Kidney (tissue), 14 donors: ENCODE results near the gene MCAM. TPM values are rescaled to one million over a fixed set of nuclear protein-coding genes. Genes with fewer than 3 reads are reported as not detected.

Experiments
- DNase-seq, 5 donors: peaks; one replicate each; pipeline ENCODE4 v3.0.0-alpha.2; 2013 to 2020
- FAIRE-seq: peaks from 2 replicates; lab custom pipeline; 2012; peaks lifted over from hg19 to GRCh38; lab: Jason Lieb, UNC
- H3K27ac ChIP-seq, 2 donors: one replicate each; pipeline ENCODE4 v1.7.0; 2013; ENCODE audit warnings: low read depth in 2 of 2, low read length in 2 of 2, inconsistent platforms in 1 of 2
- H3K27me3 ChIP-seq: one replicate; pipeline ENCODE4 v1.7.1; 2013; ENCODE audit warnings: low read length, inconsistent platforms; ENCODE audit not compliant: control insufficient read depth, insufficient read depth
- H3K36me3 ChIP-seq, 3 donors: one replicate each; pipeline versions ENCODE4 v1.7.0 to v1.7.1; 2013; ENCODE audit warnings: low read length in 3 of 3, control low read depth in 1 of 3, inconsistent platforms in 1 of 3; ENCODE audit not compliant: insufficient read depth in 3 of 3, control insufficient read depth in 2 of 3
- H3K4me1 ChIP-seq, 3 donors: one replicate each; pipeline versions ENCODE4 v1.7.0 to v1.7.1; 2013; ENCODE audit warnings: low read length in 3 of 3, inconsistent platforms in 1 of 3, low read depth in 1 of 3; ENCODE audit not compliant: control insufficient read depth in 2 of 3, insufficient read depth in 2 of 3
- H3K4me3 ChIP-seq, 3 donors: one replicate each; pipeline versions ENCODE4 v1.7.0 to v1.8.1; 2013; ENCODE audit warnings: low read length in 3 of 3, control low read depth in 1 of 3, inconsistent platforms in 1 of 3
- H3K9ac ChIP-seq, 3 donors: one replicate each; pipeline versions ENCODE4 v1.7.0 to v1.7.1; 2013; ENCODE audit warnings: low read length in 3 of 3, control low read depth in 1 of 3, inconsistent platforms in 1 of 3
- H3K9me3 ChIP-seq, 3 donors: one replicate each; pipeline versions ENCODE4 v1.7.0 to v1.7.1; 2013; ENCODE audit warnings: low read length in 3 of 3, control low read depth in 1 of 3, inconsistent platforms in 1 of 3; ENCODE audit not compliant: control insufficient read depth in 2 of 3, insufficient read depth in 1 of 3
- intact Hi-C: fragments of 100-400 bp; cut with DNase I; formaldehyde crosslinking; loops from one replicate; pipeline ENCODE4 v1.11.1; 2022
- polyA plus RNA-seq: library from polyadenylated mRNA; stranded (reverse); fragments of 350-450 nt; fragmentation: Illumina TruSeq; extraction: RNeasy Lipid Tissue Mini Kit (QIAGEN cat#74804); gene quantifications from one replicate; pipeline ENCODE4 v1.2.3, GENCODE V29; 2014; ENCODE audit warnings: low read depth, low replicate concordance; ENCODE audit not compliant: insufficient read depth
- total RNA-seq: library from RNA; stranded (reverse); fragmentation: NEBNext Ultra II Directional; extraction: Animal tissue kit (Norgen Biotek cat#: 25700); gene quantifications from one replicate; pipeline ENCODE4 v1.2.1, GENCODE V29; 2021
- TF ChIP-seq, protein P1 (sequence below): IDR thresholded peaks from 3 replicates; pipeline ENCODE4 v1.5.1; 2012; ENCODE audit warnings: mild to moderate bottlenecking, moderate library complexity, borderline replicate concordance; ENCODE audit not compliant: insufficient read depth; ENCODE audit errors: extremely low read depth
- donor health status: control.
- donor health status: control.
- donor health status: control.
- donor health status: control.
- donor health status: control.
- donor health status: DM: yes; HTN: yes; CAD: no.
- donor health status: Normal renal cell carcinoma (clear cell type).

Gene MCAM
- total and polyA plus RNA-seq, 2 donors from 2014 or later: 42.1 to 137 TPM

DNA sequence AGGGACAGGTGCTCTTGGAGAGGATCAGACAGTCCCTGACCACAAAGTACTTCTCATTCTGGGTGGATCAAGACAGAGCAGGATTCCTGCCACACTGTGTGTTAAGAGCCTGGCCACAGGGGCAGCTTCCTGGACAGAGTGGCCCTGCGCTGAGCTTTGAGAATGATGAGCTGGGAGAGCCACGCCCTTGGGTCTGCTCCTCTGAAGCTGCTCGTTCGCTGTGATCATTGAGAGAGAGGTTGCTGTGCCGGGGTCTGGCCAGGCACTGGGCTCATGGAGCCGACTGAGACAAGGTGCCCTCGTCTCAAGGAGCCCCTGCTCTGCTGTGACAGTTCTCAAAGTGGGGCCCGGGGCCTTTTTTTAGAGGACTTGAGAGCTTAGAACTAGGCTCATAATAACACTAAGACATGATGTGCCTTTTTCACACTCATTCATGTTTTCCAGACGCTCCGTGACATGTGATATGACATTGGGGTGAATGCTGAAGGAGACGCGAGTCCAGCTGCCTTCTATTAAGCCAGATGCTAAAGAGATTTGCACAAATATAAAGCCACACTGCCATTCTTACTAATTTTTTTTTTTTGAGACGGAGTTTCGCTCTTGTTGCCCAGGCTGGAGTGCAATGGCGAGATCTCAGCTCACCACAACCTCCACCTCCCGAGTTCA is 31.1 kb upstream of the MCAM start:
- FAIRE-seq: no peak
- DNase-seq: peak in 1 of 5 donors; percentile 37
- no peaks in the 10 kb centered on the region for H3K36me3 ChIP-seq
- peaks cover 0 to under 1% (median 0%) of the 10 kb centered on the region in 3 donors for H3K4me1 ChIP-seq
- H3K27me3 ChIP-seq: no peaks in the 10 kb centered on the region
- H3K9ac ChIP-seq: no peak overlapping the region
- TF ChIP-seq, protein P1, sequence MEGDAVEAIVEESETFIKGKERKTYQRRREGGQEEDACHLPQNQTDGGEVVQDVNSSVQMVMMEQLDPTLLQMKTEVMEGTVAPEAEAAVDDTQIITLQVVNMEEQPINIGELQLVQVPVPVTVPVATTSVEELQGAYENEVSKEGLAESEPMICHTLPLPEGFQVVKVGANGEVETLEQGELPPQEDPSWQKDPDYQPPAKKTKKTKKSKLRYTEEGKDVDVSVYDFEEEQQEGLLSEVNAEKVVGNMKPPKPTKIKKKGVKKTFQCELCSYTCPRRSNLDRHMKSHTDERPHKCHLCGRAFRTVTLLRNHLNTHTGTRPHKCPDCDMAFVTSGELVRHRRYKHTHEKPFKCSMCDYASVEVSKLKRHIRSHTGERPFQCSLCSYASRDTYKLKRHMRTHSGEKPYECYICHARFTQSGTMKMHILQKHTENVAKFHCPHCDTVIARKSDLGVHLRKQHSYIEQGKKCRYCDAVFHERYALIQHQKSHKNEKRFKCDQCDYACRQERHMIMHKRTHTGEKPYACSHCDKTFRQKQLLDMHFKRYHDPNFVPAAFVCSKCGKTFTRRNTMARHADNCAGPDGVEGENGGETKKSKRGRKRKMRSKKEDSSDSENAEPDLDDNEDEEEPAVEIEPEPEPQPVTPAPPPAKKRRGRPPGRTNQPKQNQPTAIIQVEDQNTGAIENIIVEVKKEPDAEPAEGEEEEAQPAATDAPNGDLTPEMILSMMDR: no peak
- intact Hi-C loops: no loop called here
- no peaks in the 10 kb centered on the region for H3K9me3 ChIP-seq
- no peak overlapping the region for H3K4me3 ChIP-seq
- H3K27ac ChIP-seq: no peak overlapping the region

DNA sequence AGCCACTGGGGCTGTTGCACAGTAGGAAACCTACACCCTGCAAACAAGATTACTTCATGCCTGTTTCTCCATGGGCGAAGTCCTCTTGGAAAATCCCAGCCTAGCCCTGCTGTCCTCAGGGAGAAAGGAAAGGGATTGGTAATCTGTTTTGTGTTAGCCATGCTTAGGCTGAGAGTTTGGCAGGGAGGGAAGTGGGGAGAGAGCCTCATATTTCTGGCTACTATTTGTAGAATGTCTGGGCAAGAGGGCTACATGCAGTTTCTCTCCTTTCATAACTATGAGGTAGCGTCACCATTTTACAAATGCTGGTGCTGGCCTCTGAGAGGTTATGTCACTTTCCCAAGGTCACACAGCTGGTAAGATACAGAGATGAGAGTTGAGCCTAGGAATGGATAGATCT is 30.3 kb upstream of the MCAM start:
- Histone ChIP-seq H3K4me3 (no peak overlapping the region), H3K27me3 (no peaks in the 10 kb centered on the region), H3K9me3 (no peaks in the 10 kb centered on the region), H3K36me3 (no peaks in the 10 kb centered on the region), H3K4me1 (no peaks in the 10 kb centered on the region), H3K9ac (no peak overlapping the region), H3K27ac (no peak overlapping the region)
- DNase-seq (no peak), FAIRE-seq (no peak)
- intact Hi-C loops: no loop called here
- TF ChIP-seq, protein P1: no peak

DNA sequence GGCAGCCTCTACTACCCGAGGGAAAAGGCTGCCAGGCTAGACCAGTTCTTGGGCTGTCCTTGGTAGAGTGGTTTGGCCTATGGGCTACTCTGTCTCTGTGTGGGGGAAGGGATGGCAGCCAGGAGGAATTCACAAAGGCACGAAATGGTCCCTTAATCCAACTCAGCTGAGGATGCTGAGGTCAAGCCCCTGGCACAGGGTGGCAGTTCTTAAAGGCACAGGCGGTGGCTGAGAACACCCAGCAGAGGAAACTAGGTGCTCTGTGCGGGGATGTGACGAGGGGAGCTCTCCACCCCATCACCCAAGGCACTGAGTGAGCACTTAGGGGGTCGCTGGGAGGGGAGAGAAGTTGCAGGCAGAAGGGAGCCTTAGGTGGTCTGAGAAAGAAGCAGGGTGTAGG is 29.7 kb upstream of the MCAM start, which contains the start of gene MFRP:
TSS of gene MFRP (minus strand) at position 101 of the 400 bp plus-strand sequence. CDS start 192 bp downstream, outside the sequence.
- DNase-seq (peak in 1 of 5 donors; percentile 26), FAIRE-seq (no peak)
- intact Hi-C loops: no loop called here
- no peak within 1 kb of the TSS for H3K9ac ChIP-seq
- H3K4me3 ChIP-seq: no peak within 1 kb of the TSS
- no peaks in the 10 kb centered on the region for H3K36me3 ChIP-seq
- H3K27ac ChIP-seq: no peak within 1 kb of the TSS
- TF ChIP-seq, protein P1: no peak
- no peaks in the 10 kb centered on the region for H3K9me3 ChIP-seq
- no peaks in the 10 kb centered on the region for H3K27me3 ChIP-seq
- H3K4me1 ChIP-seq: no peaks in the 10 kb centered on the region
